Tibial nerve (tissue), 4 donors: Measurements from ENCODE around the gene NFASC.

Source experiments
- CTCF ChIP-seq, 5 experiments: fragments of 200-600 bp in 3 of 5; fragments of 450-650 bp in 2 of 5; sonication (generic) in 3 of 5; IDR thresholded peaks; one replicate each; pipeline ENCODE4 v1.5.1; 2016 to 2019; ENCODE audit warnings: antibody characterized with exemption in 5 of 5, mild to moderate bottlenecking in 3 of 5, moderate library complexity in 2 of 5
- EP300 ChIP-seq, 2 donors: sonication (generic); formaldehyde crosslinking; IDR thresholded peaks; one replicate each; pipeline ENCODE4 v1.6.1; 2017; ENCODE audit warnings: antibody characterized with exemption in 2 of 2, mild to moderate bottlenecking in 1 of 2
- POLR2A ChIP-seq, 2 donors: fragments of 450-650 bp; IDR thresholded peaks; one replicate each; pipeline ENCODE4 v1.6.1; 2017; ENCODE audit warnings: antibody characterized with exemption in 2 of 2, mild to moderate bottlenecking in 2 of 2, moderate library complexity in 2 of 2

- TF ChIP-seq CTCF (IDR thresholded peaks at IDR 0.05) (no peak), POLR2A (IDR thresholded peaks at IDR 0.05) (no peak), EP300 (IDR thresholded peaks at IDR 0.05) (no peak)
Measured at GRCh38 chr1:205054013-205054412, 183.4 kb downstream of the NFASC start.
